GM15510 (cell line): Measurements from ENCODE around the gene OR7C1.
"Not testable (repeated sequence)": the region's sequence is repeated elsewhere in the genome, so short reads cannot be mapped to it uniquely, and the experiment has no call there.

Experiments
- POLR2A ChIP-seq: IDR thresholded peaks from 3 replicates; pipeline ENCODE4 v1.6.1; 2011; ENCODE audit warnings: borderline replicate concordance; ENCODE audit not compliant: insufficient read length; ENCODE audit errors: extremely low read depth

The OR7C1 gene

GRCh38 chr19:14795078-14795721, 39.8 kb downstream of the OR7C1 start:
- no peak for TF ChIP-seq POLR2A

GRCh38 chr19:14786421-14786851, 48.5 kb downstream of the OR7C1 start:
- TF ChIP-seq POLR2A, result no peak

- no peak for TF ChIP-seq POLR2A
Measured at GRCh38 chr19:14782626-14783409, 52.2 kb downstream of the OR7C1 start.

- no peak for TF ChIP-seq POLR2A
Measured at GRCh38 chr19:14779151-14779550, 55.8 kb downstream of the OR7C1 start.

- not testable (repeated sequence) for TF ChIP-seq POLR2A
Measured at GRCh38 chr19:14778110-14778845, 56.7 kb downstream of the OR7C1 start, which contains the start of gene ADGRE2. TSS of gene ADGRE2 (minus strand) at chr19:14778560. CDS start at chr19:14776756, 1,804 bp downstream.

GRCh38 chr19:14775869-14776586, 59.0 kb downstream of the OR7C1 start:
- no peak for TF ChIP-seq POLR2A

- TF ChIP-seq POLR2A, result no peak
Measured at GRCh38 chr19:14774373-14774772, 60.6 kb downstream of the OR7C1 start.

GRCh38 chr19:14772995-14773394, 62.0 kb downstream of the OR7C1 start:
- no peak for TF ChIP-seq POLR2A

GRCh38 chr19:14772467-14772866, 62.5 kb downstream of the OR7C1 start:
- no peak for TF ChIP-seq POLR2A

GRCh38 chr19:14770944-14771839, 63.8 kb downstream of the OR7C1 start:
- no peak for TF ChIP-seq POLR2A

- TF ChIP-seq POLR2A, result no peak
Measured at GRCh38 chr19:14770136-14770535, 64.8 kb downstream of the OR7C1 start.

- TF ChIP-seq POLR2A, result no peak
Measured at GRCh38 chr19:14769201-14769600, 65.8 kb downstream of the OR7C1 start.

- no peak for TF ChIP-seq POLR2A
Measured at GRCh38 chr19:14768001-14768400, 67.0 kb downstream of the OR7C1 start.
